HG03135 (cell line): ENCODE measurements around the gene PRG2.

Source experiments
- ATAC-seq: cut with Tn5 transposase; IDR thresholded peaks from one replicate; pipeline ENCODE4 v1.9.1; 2021; ENCODE audit warnings: mild to moderate bottlenecking, moderate library complexity; ENCODE audit not compliant: unreplicated experiment

The PRG2 gene

GRCh38 chr11:57390535-57390934 lies at the start of gene PRG2:
Gene PRG2, minus strand, starts transcription at chr11:57390650. Its CDS starts 706 bp downstream, at chr11:57389944.
- no peak for ATAC-seq

- no peak for ATAC-seq
Observed at GRCh38 chr11:57439786-57440185, 49.3 kb upstream of the PRG2 start.

GRCh38 chr11:57438345-57439285 lies 48.2 kb upstream of the PRG2 start:
- no peak for ATAC-seq

- no peak for ATAC-seq
Observed at GRCh38 chr11:57436031-57436430, 45.6 kb upstream of the PRG2 start.

- no peak for ATAC-seq
Observed at GRCh38 chr11:57434640-57435546, 44.4 kb upstream of the PRG2 start.

- no peak for ATAC-seq
Observed at GRCh38 chr11:57432714-57433163, 42.3 kb upstream of the PRG2 start.

GRCh38 chr11:57432149-57432561 lies 41.7 kb upstream of the PRG2 start:
- no peak for ATAC-seq

GRCh38 chr11:57430952-57431351 lies 40.5 kb upstream of the PRG2 start:
- no peak for ATAC-seq

- ATAC-seq = no peak
Observed at GRCh38 chr11:57429946-57430345, 39.5 kb upstream of the PRG2 start.

- no peak for ATAC-seq
Observed at GRCh38 chr11:57428643-57429042, 38.2 kb upstream of the PRG2 start.

GRCh38 chr11:57427727-57428082 lies 37.3 kb upstream of the PRG2 start:
- ATAC-seq = no peak

- peak; percentile 44 for ATAC-seq
Observed at GRCh38 chr11:57426929-57427726, 36.7 kb upstream of the PRG2 start, which contains the start of gene SLC43A3. Gene SLC43A3, minus strand, starts transcription at chr11:57427121. Its CDS starts 949 bp downstream, at chr11:57426172.

GRCh38 chr11:57426439-57426928 lies 36.0 kb upstream of the PRG2 start:
- ATAC-seq = peak; percentile 1

GRCh38 chr11:57425565-57426438 lies 35.4 kb upstream of the PRG2 start:
- no peak for ATAC-seq

GRCh38 chr11:57424792-57425564 lies 34.5 kb upstream of the PRG2 start:
- ATAC-seq = peak; percentile 93

- ATAC-seq = no peak
Observed at GRCh38 chr11:57424137-57424791, 33.8 kb upstream of the PRG2 start.

GRCh38 chr11:57422669-57423068 lies 32.2 kb upstream of the PRG2 start:
- no peak for ATAC-seq

- ATAC-seq = no peak
Observed at GRCh38 chr11:57421805-57422204, 31.4 kb upstream of the PRG2 start.
